H4 (cell line): Measurements from ENCODE around the gene TLE1. TPM values are rescaled to one million over a fixed set of nuclear protein-coding genes. Genes with fewer than 3 reads are reported as not detected.
"Not testable (repeated sequence)": the region's sequence is repeated elsewhere in the genome, so short reads cannot be mapped to it uniquely, and the experiment has no call there.

Experiments used
- DNase-seq: peaks from one replicate; pipeline ENCODE4 v3.0.0-alpha.2; 2015; ENCODE audit warnings: low spot score
- total RNA-seq: library from RNA; depleted of rRNA; stranded (reverse); fragments of >200 nt; shearing (Covaris generic); gene quantifications from 2 replicates; pipeline ENCODE4 v1.2.3, GENCODE V29; 2014

Gene TLE1
- total RNA-seq, 1 experiment from 2014 or later, result 8.7 TPM

DNA sequence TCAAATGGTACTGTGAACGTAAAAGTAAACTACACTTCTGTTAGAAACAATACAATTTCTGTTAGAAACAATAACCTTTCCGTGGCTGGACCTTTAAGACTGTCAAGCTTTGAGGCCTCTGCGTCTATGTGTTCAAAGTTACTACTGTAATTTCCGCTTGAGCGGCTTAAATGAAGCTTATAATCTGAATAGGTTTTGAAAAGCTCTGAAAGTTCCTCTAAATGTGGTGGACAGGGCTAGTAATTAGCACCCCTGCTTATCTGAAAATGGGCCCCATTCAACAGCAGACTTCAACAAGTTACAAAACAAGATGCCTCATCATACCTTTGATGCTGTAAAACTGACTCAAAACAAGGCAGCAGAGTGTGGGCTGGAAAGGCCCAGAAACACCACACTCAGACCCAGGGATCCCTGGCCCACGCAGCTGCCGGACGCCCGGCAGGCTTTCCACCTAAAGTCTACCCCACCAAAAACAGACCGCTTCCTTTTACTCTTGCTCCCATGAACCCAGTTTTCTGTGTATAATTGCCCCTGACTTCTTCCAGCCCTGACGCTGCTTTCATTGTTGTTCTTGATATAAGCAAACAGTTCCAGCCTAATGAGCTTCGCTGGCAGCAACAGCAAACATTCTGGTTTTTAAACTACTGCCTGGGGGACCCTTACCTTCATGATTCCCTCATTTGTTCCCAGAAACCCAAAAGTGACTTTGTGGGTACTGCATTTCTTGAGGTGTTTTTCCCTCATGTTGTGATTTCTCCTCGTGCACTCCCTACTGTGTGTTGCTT is 66.7 kb downstream of the TLE1 start:
- DNase-seq, result no peak

DNA sequence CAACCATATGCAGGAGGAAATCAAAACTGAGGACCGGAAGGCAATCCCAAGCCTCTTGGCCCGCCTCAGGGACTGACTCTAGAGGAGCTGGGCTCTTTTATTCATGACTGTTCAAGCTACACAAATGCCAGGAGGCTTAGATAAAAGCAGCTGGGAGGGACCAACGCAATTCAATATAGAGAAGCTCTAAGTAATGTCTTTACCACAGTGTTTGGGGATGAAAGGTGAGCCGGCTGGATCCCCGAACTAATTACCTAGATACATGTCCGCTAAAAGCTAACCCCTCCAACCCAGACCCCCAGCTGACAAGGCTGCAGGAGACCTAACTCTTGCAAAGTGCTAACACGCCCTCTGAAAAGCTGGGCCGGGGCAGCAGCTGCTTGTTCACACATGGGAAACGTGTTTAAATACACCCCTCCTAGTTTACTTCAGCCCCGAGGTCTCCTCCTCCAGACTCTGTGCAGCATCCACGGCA is 67.5 kb downstream of the TLE1 start:
- DNase-seq, result no peak

DNA sequence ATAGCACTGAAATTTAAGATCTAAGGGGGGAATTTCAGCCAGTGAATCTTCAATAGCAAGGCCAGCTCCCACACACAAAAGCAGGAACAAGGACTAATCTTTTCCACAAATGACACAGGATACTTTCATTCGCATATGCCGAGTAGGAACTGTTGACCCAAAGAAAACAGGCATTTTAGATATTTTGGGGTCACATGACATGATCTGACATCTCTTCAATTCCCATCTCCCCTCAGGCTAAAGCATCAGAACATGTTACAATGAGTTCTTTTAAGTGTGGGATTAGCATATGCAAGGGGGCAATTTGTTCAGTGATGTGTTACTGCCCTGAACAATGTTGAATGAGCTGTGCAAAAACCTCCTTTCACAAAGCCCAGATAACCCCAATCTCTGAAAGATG is 68.2 kb downstream of the TLE1 start:
- no peak for DNase-seq

DNA sequence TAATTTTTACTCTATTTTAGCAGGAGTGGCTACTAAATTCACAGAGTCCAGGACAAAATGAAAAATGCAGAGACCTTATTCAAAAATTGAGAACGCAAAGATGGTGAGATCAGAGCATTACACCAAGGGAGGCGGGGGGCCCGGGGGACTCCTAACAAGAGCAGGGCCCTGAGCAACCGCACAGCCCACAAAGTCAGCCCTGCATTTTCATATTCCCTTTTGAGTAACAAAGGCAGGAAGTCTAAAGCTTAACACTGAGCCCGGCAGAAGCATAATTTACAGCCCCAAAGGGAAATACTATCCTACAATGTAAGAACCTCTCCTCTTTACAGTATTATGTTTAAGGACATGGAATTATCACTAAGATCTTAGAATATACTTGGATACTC is 69.4 kb downstream of the TLE1 start:
- no peak for DNase-seq

DNA sequence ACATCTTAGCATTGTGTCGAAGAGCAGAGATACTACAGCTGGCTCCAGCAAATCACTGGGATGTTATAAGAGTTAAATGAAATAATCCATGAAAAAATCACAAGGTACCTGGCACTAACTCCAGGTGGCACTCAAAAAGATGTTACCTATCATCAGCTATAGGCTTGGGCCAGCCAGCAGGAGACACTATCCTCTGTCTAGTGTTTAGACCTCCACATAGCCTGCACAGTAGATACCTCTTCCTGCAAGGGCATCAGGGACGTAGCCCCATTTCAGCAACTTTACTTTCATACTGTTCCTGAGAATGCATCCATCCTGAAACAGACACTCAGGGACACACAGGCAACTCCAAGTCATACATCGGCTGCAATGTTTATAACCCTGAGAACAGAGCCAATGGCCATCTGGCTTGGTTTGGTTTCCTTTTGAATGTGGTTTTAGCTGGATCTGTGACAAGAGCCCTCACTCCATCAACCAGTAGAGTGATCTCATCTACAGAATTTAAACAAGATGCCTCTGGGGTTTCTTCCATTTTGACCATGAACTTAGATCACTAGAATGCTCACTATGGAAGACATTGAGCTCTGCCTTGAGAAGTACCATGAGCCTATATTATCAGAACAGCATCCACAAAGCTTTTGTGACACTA is 69.9 kb downstream of the TLE1 start:
- DNase-seq, result peak; percentile 88

DNA sequence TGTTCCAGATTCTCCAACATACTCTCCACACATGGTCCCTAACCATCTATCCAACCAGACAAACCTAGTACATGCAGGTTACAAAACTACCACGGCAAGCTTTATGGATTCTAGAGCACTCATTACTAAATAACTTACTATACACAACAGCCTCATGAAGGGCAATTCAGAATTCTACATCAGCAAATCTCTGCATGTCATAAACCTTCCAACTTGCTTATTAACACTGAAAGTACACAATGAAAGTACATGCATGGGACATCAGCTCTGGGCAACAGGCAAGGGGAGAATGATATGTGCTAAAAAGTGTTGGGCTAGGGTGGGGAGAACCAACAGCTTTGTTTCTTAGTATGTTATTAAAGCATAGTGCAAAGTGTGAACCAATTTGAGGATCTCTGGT is 70.4 kb downstream of the TLE1 start:
- DNase-seq, result no peak

DNA sequence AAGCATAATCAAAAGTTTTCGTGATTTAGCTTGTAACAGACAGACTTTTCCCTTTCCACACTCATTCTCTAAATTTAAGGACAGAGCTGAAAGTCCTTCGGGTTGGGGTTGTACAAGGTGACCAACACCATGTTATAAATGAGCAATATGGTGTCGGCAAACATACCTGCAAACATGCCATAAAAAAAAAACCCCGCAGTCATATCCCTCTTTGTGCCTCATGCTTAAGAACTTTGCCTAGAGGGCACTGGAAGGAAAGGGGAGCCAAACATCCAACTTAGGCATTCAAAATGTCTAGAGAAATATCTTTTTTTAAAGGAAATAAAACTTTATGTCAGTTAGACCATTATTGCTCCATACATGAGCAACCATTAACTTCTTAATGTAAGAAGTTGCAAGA is 73.2 kb downstream of the TLE1 start:
- no peak for DNase-seq

DNA sequence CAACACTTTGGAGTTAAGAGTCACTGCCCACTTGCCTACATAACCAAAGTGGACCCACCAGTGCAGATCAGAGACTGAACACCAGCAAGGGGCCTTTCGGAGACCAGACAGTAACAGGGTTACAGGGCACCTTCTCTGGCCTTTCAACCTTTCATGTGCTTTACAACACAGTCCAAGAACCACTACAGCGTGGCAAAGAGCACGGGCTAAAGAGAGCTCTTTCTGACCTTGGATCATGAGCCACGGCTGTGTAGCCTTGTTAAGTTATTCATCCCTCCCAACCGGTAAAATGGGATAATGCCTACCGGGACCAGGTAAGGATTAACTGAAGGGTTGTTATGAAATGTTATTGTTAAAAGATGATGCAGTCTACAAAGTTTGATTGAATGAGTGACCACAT is 75.0 kb downstream of the TLE1 start:
- DNase-seq, result no peak

DNA sequence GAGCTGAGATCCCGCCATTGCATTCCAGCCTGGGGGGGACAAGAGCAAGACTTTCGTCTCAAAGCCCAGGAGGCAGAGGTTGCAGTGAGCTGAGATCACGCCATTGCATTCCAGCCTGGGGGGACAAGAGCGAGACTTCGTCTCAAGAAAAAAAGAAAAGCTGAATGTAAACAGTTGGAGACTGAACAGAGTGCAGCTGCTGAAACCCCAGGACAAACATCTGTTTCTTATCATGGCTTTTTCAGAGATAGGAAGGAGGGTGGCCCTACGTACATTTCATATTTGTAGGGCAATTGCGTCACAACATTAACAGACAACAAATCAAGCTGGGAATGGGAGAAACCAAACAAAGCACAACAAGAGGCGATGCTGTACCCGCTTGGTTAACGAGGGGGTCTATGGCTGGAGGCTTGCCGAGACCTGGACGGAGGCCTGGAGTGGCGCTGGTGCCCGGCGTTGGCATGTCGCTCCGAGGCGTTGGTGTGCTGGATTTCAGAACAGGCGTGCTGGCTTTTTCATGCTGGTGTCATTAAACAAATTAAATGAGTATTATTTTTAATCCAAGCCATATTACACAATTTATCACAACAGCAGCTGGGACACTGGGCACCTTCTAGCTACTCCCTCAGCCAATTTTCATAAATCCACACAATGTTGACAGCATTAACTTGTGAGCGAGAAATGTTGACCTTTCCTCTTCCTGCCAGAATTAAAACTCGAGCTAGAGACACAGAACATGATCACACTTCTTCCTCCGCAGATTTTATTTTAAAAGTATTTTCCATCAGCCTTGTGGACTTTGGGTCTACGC is 76.1 kb downstream of the TLE1 start:
- DNase-seq, result peak; percentile 57

DNA sequence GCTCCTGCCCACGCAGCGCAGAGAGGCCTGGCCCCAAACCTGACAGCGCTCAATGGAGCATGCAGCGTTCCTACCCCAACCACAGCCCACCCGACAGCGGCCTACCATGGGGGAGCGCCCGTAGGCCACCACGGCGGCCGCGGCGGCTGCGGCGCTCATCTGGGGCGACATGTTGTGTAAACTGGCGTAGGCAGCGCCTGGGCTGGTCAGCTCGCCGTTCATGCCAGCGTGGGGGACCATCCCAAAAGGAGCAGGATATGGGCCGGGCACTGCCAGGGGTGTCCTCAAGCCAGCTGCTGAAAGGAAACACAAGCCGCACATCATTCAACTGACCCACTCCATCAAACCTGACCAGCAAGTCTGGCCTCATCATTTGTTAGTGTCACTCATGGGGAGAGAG is 77.7 kb downstream of the TLE1 start:
- DNase-seq, result no peak

DNA sequence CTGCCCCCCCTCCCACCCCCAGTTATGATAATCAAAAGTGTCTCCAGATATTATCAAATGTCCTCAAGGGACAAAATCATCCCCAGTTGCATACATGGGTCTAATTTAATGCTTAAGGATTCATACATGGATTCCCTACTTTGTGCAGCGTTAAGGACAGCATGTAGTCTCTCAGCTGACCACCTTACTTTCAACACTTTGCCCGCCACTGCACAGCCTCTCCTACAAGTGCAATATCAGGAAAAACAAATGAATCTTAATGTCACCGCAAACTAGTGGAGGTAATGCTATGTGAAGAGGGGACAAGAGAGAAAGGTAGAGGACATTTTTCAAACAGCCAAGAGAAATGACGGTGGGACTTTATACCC is 78.6 kb downstream of the TLE1 start:
- no peak for DNase-seq

DNA sequence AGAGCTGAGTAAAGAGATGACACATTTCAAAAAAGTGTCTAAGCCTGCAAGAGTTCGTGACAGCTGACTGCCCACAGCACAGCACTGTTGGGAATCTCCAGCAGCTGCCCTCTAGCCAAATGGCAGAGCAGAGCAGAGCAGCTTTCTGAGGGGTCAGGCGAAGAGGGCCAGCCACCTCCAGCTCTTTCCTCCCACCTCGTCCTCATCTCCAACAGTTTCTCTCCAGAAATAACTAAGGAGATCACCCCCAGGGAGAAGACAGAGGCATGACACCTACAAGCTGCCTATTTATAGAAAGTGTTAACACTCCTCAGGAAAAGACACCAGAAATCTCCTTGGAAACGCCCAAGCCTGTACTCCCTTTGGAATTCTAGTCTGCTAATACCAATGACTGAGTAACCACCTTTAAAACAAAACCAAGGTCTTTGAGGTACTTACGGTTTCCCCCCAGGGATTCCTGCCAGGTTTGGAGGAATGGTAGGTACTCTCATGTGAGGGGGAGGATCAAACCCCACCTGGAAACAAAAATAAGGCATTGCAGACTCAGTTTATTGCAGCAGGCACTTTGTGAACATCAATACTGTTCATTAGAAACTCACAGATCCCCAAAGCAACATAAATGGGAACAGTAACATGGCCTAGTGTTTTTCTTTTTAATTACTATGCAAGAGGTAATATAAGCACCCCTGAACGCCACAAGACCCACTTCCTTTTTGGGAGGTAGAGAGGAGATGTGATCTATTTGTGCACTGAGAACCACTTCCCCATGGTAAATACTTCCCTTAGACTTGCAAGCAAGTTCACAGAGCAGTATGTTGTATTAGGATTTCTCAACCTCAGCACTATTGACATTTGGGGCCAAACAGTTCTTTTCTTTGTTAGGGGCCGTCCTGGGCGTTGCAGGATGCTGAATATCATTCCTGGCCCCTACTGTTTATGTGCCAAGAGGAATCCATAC is 79.3 kb downstream of the TLE1 start:
- DNase-seq, result no peak

DNA sequence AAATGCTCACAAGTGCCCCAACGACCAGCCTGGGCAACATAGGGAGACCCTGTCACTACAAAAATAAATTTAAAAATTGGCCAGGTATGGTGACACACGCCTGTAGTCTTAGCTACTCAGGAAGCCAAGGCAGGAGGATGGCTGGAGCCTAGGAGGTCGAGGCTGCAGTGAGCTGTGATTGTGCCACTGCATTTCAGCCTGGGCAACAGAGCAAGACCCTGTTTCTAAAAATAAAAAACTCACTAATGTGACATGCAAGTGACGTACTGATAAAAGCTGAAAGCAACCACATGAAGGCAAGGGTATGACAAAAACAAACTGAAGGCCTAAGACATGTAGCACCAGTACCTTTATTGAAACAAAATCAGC is 81.1 kb downstream of the TLE1 start:
- no peak for DNase-seq

DNA sequence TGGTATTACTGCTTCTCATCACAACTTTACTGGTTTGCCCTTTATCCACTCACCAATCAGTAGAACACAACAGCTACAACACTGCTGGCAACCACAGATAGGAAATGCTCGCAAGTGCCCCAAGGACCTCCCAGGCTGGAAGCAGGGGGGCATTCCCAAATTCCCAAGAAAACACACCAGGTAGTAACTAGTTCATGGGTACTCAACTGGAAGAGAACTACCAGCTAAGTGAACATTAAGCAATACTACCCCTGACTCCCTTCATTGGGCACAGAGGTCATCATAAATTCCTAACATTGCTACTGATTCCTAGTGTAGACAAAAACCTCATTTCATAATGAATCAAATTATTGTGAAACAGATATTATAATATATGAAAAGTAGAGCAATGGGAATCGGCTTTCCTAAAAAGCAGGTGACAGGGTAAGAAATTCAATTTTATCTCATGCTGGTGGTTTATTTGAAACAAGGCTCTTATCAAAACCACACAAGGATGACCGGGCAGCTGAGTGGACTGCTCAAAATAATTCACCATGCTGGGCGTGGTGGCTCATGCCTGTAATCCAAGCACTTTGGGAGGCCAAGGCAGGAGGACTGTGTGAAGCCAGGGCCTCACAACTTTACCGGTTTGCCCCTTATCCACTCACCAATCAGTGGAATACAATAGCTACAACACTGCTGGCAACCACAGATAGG is 81.6 kb downstream of the TLE1 start:
- no peak for DNase-seq

DNA sequence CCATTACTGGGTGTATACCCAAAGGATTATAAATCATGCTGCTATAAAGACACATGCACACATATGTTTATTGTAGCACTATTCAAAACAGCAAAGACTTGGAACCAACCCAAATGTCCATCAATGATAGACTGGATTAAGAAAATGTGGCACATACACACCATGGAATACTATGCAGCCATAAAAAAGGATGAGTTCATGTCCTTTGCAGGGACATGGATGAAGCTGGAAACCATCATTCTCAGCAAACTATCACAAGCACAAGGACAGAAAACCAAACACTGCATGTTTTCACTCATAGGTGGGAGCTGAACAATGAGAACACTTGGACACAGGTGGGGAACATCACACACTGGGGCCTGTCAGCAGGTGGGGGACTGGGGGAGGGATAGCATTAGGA is 83.1 kb downstream of the TLE1 start:
- not testable (repeated sequence) for DNase-seq

DNA sequence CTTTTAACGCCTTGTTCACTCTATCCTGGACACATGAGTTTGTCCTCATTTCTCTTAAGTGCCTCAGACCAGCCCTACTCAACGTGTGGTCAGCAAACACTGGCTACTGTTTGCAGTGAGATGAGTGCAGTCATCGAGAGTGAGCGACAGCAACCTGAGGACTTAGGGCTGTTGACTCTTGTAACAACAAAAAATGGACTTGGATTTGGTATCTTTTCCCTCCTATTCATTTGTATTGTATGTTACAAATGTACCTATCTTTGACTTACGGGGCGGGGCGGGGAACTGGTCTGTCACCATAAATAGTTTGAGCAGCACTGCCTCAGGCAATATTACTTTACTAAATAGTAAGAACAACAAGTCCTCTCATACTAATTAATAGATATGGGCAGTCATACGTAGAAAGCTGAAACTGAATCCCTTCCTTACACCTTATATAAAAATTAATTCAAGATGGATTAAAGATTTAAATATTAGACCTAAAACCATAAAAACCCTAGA is 84.1 kb downstream of the TLE1 start:
- no peak for DNase-seq

DNA sequence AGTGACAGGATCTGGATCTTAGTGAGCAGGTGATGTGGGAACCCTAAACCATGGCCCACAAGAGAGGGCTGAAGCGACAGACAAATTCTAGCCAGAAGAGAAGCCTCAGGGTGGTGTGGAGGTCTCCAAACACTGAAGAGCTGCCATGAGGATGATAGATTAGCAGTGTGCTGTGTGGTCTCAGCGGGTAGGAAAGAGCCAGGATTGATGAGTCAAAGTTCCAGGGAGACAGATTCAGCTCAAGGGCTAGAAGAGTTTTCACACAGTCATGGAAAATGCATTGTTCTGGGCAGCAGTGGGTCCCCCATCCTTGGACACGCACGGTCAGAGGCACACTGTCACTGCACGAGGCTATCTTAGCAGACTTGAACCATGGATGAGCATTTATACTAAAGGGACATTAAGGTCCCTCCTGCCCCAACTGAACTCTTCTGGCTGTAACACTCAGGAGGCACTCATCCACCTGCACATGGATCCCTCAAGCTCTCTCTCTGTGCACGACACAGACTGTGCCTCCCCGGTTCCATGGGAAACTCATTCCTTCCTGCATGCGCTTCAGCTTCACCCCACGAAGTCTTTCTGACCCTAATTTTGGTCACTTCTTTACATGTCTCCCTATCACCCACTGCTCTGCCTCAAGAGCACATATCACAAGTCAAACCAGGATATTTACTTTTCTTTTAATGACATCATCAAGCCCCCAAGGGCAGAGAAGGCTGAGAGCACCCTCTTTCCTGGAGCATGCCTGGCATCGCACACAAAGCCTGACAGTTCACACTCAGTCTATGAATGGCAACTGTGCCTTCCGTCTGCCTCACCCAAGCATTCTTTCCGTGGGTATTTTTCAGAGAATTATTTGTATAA is 84.8 kb downstream of the TLE1 start:
- no peak for DNase-seq

DNA sequence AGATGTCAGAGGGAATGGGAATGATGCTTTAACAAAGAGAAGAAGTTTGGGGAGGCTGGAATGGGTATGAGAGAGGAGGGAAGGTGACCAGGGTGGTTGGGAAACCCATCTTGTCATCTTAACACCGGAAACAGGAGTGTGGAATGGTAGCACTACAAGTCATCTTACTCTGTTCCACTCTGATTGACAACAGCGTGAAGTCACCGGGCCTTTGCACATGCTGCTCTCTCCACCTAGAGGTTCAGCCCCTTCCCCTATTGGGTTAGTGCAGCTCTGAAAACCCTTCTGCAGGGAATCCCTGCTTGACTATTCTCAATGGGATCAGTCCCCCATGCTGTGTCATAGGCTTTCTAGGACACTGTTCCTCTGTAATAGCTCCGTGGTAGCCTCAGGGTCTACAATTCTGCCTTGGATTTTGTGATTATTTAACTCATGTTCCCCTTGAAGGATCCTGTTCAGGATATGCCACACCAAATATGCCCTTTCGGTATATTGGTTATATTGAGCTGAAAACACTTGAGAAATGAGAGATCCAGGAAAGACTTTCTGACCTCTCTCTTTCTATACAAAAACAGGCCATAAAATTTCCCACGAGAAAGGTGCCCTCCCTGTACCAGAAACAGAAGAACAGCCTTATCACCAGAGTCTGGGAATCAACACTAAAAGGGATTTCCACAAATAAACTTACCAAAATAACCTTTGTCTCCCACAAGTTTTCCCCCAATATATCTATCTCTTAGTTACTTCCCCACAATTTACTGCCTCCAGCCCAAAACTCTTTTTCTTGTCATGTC is 86.3 kb downstream of the TLE1 start:
- DNase-seq, result no peak
